Measurements from ENCODE around the gene KLHDC3.
A peak's percentile ranks its signal among the peaks of the same experiment; 100 is the strongest.
"Not testable (repeated sequence)": the region's sequence is repeated elsewhere in the genome, so short reads cannot be mapped to it uniquely, and the experiment has no call there.

KLHDC3 gene

GRCh38 chr6:43029120-43029519 is 15.1 kb downstream of the KLHDC3 start:
- no peak for DNase-seq

- no peak for DNase-seq
These were observed 18.3 kb downstream of the KLHDC3 start for GRCh38 chr6:43032326-43032725.

- peak; percentile 47 to 62 (median 48) for DNase-seq
These were observed 19.6 kb downstream of the KLHDC3 start for GRCh38 chr6:43033496-43034189.

- DNase-seq, result no peak
These were observed 20.1 kb downstream of the KLHDC3 start for GRCh38 chr6:43034190-43034525.

GRCh38 chr6:43035495-43036194 is 21.6 kb downstream of the KLHDC3 start:
- no peak for DNase-seq

GRCh38 chr6:43036712-43037111 is 22.7 kb downstream of the KLHDC3 start:
- no peak for DNase-seq

GRCh38 chr6:43037197-43037596 is 23.1 kb downstream of the KLHDC3 start:
- no peak for DNase-seq

- no peak for DNase-seq
These were observed 23.7 kb downstream of the KLHDC3 start for GRCh38 chr6:43037706-43038105.

GRCh38 chr6:43038727-43039126 is 24.7 kb downstream of the KLHDC3 start:
- no peak for DNase-seq

- DNase-seq, result no peak
These were observed 26.7 kb downstream of the KLHDC3 start for GRCh38 chr6:43040542-43041257.

- DNase-seq, result not testable (repeated sequence)
These were observed 27.4 kb downstream of the KLHDC3 start for GRCh38 chr6:43041475-43041874.

- no peak for DNase-seq
These were observed 29.3 kb downstream of the KLHDC3 start for GRCh38 chr6:43043310-43043709.

- no peak for DNase-seq
These were observed 31.4 kb downstream of the KLHDC3 start for GRCh38 chr6:43045371-43045930.

- DNase-seq, result no peak
These were observed 33.9 kb downstream of the KLHDC3 start for GRCh38 chr6:43047998-43048397.

- no peak for DNase-seq
These were observed 36.9 kb downstream of the KLHDC3 start for GRCh38 chr6:43050981-43051380.

GRCh38 chr6:43052225-43052841 is 38.3 kb downstream of the KLHDC3 start:
- no peak for DNase-seq

- peak in 1 of 3 donors; percentile 35 for DNase-seq
These were observed 38.9 kb downstream of the KLHDC3 start for GRCh38 chr6:43052842-43053544.

- peak; percentile 87 to 92 (median 87) for DNase-seq
These were observed 39.6 kb downstream of the KLHDC3 start, which contains the start of gene CUL7 for GRCh38 chr6:43053545-43054205. Gene CUL7 (minus strand): TSS chr6:43053851. CDS start chr6:43052788, 1,063 bp downstream.

GRCh38 chr6:43054206-43054943 is 40.3 kb downstream of the KLHDC3 start:
- no peak for DNase-seq

- no peak for DNase-seq
These were observed 41.9 kb downstream of the KLHDC3 start for GRCh38 chr6:43055966-43056365.

GRCh38 chr6:43058531-43058930 is 44.5 kb downstream of the KLHDC3 start:
- DNase-seq, result peak in 1 of 3 donors; percentile 23
